Mesangial cell (primary cell): ENCODE measurements around the gene BAD. TPM values are rescaled to one million over a fixed set of nuclear protein-coding genes. Genes with fewer than 3 reads are reported as not detected.

Source experiments
- total RNA-seq: library from RNA; depleted of rRNA; stranded (reverse); fragments of >200 nt; gene quantifications from 2 replicates; pipeline ENCODE4 v1.2.3, GENCODE V29; 2015

Gene BAD
- total RNA-seq, 1 donor from 2014 or later: 114 TPM

Other genes with a start within 250 kb of the BAD start
- gene FLRT1, start 248.7 kb downstream of the BAD start, total RNA-seq: under 0.01 and 0.25 TPM in 2 replicates
- gene MACROD1, start 118.6 kb downstream of the BAD start, total RNA-seq: 18.6 and 53.9 TPM in 2 replicates
- 92.3 and 253 TPM in 2 replicates for gene STIP1, start 98.5 kb downstream of the BAD start, total RNA-seq
- gene FERMT3, start 77.9 kb downstream of the BAD start, total RNA-seq: 1.0 and 2.1 TPM in 2 replicates
- gene TRPT1, start 58.5 kb downstream of the BAD start, total RNA-seq: 46.1 and 80.9 TPM in 2 replicates
- 74.1 and 83.3 TPM in 2 replicates for gene NUDT22, start 58.4 kb downstream of the BAD start, total RNA-seq
- 19.2 and 48.3 TPM in 2 replicates for gene DNAJC4, start 54.1 kb downstream of the BAD start, total RNA-seq
- gene VEGFB, start 50.1 kb downstream of the BAD start, total RNA-seq: 49.4 and 99.0 TPM in 2 replicates
- gene FKBP2, start 43.6 kb downstream of the BAD start, total RNA-seq: 61.4 and 85.3 TPM in 2 replicates
- gene PPP1R14B, start 37.7 kb downstream of the BAD start, total RNA-seq: 257 and 542 TPM in 2 replicates
- gene PLCB3, start 33.1 kb downstream of the BAD start, total RNA-seq: 28.9 and 47.6 TPM in 2 replicates
- gene GPR137, start 1.2 kb upstream of the BAD start, total RNA-seq: 19.2 and 32.2 TPM in 2 replicates
- gene KCNK4, start 6.6 kb upstream of the BAD start, total RNA-seq: not detected in 2 replicates
- gene CATSPERZ, start 15.7 kb upstream of the BAD start, total RNA-seq: not detected in 2 replicates
- 30.0 and 36.4 TPM in 2 replicates for gene ESRRA, start 20.9 kb upstream of the BAD start, total RNA-seq
- gene TRMT112, start 32.9 kb upstream of the BAD start, total RNA-seq: 198 and 229 TPM in 2 replicates
- gene PRDX5, start 33.5 kb upstream of the BAD start, total RNA-seq: 243 and 341 TPM in 2 replicates
- 1.6 and 3.3 TPM in 2 replicates for gene CCDC88B, start 55.5 kb upstream of the BAD start, total RNA-seq
- 40.1 and 62.1 TPM in 2 replicates for gene RPS6KA4, start 74.5 kb upstream of the BAD start, total RNA-seq